ENCODE results near the gene MRPS18B.

The MRPS18B gene

GRCh38 chr6:30610065-30610464, 7.6 kb upstream of the MRPS18B start:
- DNase-seq = no peak

GRCh38 chr6:30611150-30611855, 6.3 kb upstream of the MRPS18B start:
- no peak for DNase-seq

- DNase-seq = no peak
These were observed 5.8 kb upstream of the MRPS18B start for GRCh38 chr6:30611856-30612194.

- no peak for DNase-seq
These were observed 5.4 kb upstream of the MRPS18B start for GRCh38 chr6:30612213-30612612.

GRCh38 chr6:30612687-30613248, 4.9 kb upstream of the MRPS18B start:
- DNase-seq = no peak

GRCh38 chr6:30613251-30614043, 4.2 kb upstream of the MRPS18B start:
- no peak for DNase-seq

GRCh38 chr6:30614044-30614842, 3.4 kb upstream of the MRPS18B start:
- no peak for DNase-seq

- DNase-seq = peak; percentile 81
These were observed 2.8 kb upstream of the MRPS18B start for GRCh38 chr6:30614843-30615218.

GRCh38 chr6:30615219-30615957, 2.3 kb upstream of the MRPS18B start:
- DNase-seq = peak; percentile 75

GRCh38 chr6:30615958-30616810, 1.5 kb upstream of the MRPS18B start:
- no peak for DNase-seq

GRCh38 chr6:30616811-30617564, 652 bp upstream of the MRPS18B start, which contains the start of gene PPP1R10:
Gene PPP1R10 (minus strand): TSS chr6:30617243. CDS start chr6:30609944, 7,299 bp downstream.
- DNase-seq = peak; percentile 99

GRCh38 chr6:30618270-30618797, 694 bp downstream of the MRPS18B start:
- no peak for DNase-seq

- DNase-seq = no peak
These were observed 1.9 kb downstream of the MRPS18B start for GRCh38 chr6:30619561-30619960.

- DNase-seq = no peak
These were observed 7.9 kb downstream of the MRPS18B start for GRCh38 chr6:30625511-30625910.

GRCh38 chr6:30626484-30627366, 9.1 kb downstream of the MRPS18B start, which contains the start of gene ATAT1:
Gene ATAT1 (plus strand): TSS chr6:30626874.
- peak; percentile 93 for DNase-seq

GRCh38 chr6:30635834-30636233, 18.2 kb downstream of the MRPS18B start:
- no peak for DNase-seq

GRCh38 chr6:30640481-30640880, 22.8 kb downstream of the MRPS18B start:
- no peak for DNase-seq

GRCh38 chr6:30641048-30641447, 23.4 kb downstream of the MRPS18B start:
- no peak for DNase-seq

- DNase-seq = no peak
These were observed 26.0 kb downstream of the MRPS18B start for GRCh38 chr6:30643656-30644055.

Data from activated CD8-positive, alpha-beta memory T cell treated with anti-CD3 and anti-CD28 coated beads, Interleukin-2, amount 50 U/mL, for 48 hours (primary cell).